Measurements from ENCODE around the gene CDH18. TPM values are rescaled to one million over a fixed set of nuclear protein-coding genes. Genes with fewer than 3 reads are reported as not detected.

Gene CDH18
- polyA plus RNA-seq, 1 donor from 2014 or later = 5.6 TPM

DNA sequence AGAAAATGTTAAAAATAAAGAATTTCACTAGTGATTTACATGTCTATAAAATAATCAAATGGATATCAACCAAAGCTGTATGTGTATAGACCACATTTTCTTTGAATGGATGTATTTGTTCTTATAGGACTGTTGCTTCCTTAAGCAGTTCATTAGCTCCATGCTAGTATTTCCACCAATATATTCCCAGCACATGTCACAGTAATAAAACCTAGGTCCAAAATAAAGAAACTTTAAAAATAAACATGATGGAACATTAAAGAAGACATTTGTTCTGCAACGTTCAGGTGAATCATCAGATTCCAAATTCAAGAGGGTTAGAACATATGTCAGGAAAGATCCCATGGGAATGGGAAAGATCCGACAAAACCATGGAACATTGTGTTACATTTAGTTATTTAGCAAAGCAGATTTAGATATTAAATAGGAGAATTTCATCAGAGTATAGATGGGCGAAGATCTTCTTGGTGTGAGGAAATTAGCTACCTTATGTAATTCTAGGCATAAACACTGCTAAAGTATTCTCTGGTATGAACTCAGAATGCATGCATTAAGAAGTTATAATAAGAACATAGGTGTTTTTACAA lies 490.7 kb downstream of the CDH18 start:
- no peaks in the 10 kb centered on the region for H3K79me2 ChIP-seq (replicated peaks; ENCODE audit: insufficient read depth, low read length)
- H3K27me3 ChIP-seq (ENCODE audit: insufficient read depth, low read depth, low read length) = no peaks in the 10 kb centered on the region
- no peak overlapping the region for H3K9ac ChIP-seq (ENCODE audit: low read length)
- H3K9me2 ChIP-seq (ENCODE audit: insufficient read depth, low read length) = no peaks in the 10 kb centered on the region
- no peaks in the 10 kb centered on the region for H3K36me3 ChIP-seq (ENCODE audit: insufficient read depth, low read length)
- no peaks in the 10 kb centered on the region for H3F3A ChIP-seq (ENCODE audit: insufficient read depth, low read length, poor library complexity, severe bottlenecking)
- no peak for TF ChIP-seq SMC3 (conservative IDR thresholded peaks at IDR 0.05; ENCODE audit: poor library complexity)
- no peak for TF ChIP-seq MXI1 (conservative IDR thresholded peaks at IDR 0.05; ENCODE audit: poor library complexity, severe bottlenecking)
- TF ChIP-seq RAD21 (conservative IDR thresholded peaks at IDR 0.05) = no peak
- TF ChIP-seq TAF1 (IDR thresholded peaks at IDR 0.05; ENCODE audit: low read depth) = no peak
- TF ChIP-seq CTCF (IDR thresholded peaks at IDR 0.05; ENCODE audit: poor library complexity, severe bottlenecking) = no peak
- TF ChIP-seq REST (IDR thresholded peaks at IDR 0.05; ENCODE audit: borderline replicate concordance) = no peak
- no peak for TF ChIP-seq POLR2AphosphoS5 (IDR thresholded peaks at IDR 0.05)
- no peak for TF ChIP-seq EP300 (conservative IDR thresholded peaks at IDR 0.05; ENCODE audit: poor library complexity, severe bottlenecking)
- TF ChIP-seq EZH2 (IDR thresholded peaks at IDR 0.05; ENCODE audit: borderline replicate concordance, insufficient read depth, low read length, poor library complexity, severe bottlenecking) = no peak
- H3K27ac ChIP-seq (ENCODE audit: low read length) = no peak overlapping the region
- H3K4me3 ChIP-seq (ENCODE audit: low read length) = no peak overlapping the region
- H2AFZ ChIP-seq (ENCODE audit: low read depth, low read length) = no peak overlapping the region
- H3K9me3 ChIP-seq (ENCODE audit: low read length) = no peaks in the 10 kb centered on the region
- no peaks in the 10 kb centered on the region for H4K20me1 ChIP-seq (ENCODE audit: insufficient read depth)
- H3K4me2 ChIP-seq (ENCODE audit: low read length) = no peak overlapping the region

- H3K36me3 ChIP-seq (ENCODE audit: insufficient read depth, low read length) = no peaks in the 10 kb centered on the region
- H3K79me2 ChIP-seq (replicated peaks; ENCODE audit: insufficient read depth, low read length) = no peaks in the 10 kb centered on the region
- H3K4me3 ChIP-seq (ENCODE audit: low read length) = no peak overlapping the region
- no peaks in the 10 kb centered on the region for H3F3A ChIP-seq (ENCODE audit: insufficient read depth, low read length, poor library complexity, severe bottlenecking)
- H3K9ac ChIP-seq (ENCODE audit: low read length) = no peak overlapping the region
- no peaks in the 10 kb centered on the region for H3K9me2 ChIP-seq (ENCODE audit: insufficient read depth, low read length)
- H3K27me3 ChIP-seq (ENCODE audit: insufficient read depth, low read depth, low read length) = no peaks in the 10 kb centered on the region
- H4K20me1 ChIP-seq (ENCODE audit: insufficient read depth) = no peaks in the 10 kb centered on the region
- H2AFZ ChIP-seq (ENCODE audit: low read depth, low read length) = no peak overlapping the region
- no peaks in the 10 kb centered on the region for H3K9me3 ChIP-seq (ENCODE audit: low read length)
- H3K4me2 ChIP-seq (ENCODE audit: low read length) = no peak overlapping the region
- TF ChIP-seq EP300 (conservative IDR thresholded peaks at IDR 0.05; ENCODE audit: poor library complexity, severe bottlenecking) = no peak
- TF ChIP-seq CTCF (IDR thresholded peaks at IDR 0.05; ENCODE audit: poor library complexity, severe bottlenecking) = no peak
- no peak for TF ChIP-seq SMC3 (conservative IDR thresholded peaks at IDR 0.05; ENCODE audit: poor library complexity)
- no peak for TF ChIP-seq RAD21 (conservative IDR thresholded peaks at IDR 0.05)
- TF ChIP-seq TAF1 (IDR thresholded peaks at IDR 0.05; ENCODE audit: low read depth) = no peak
- no peak for TF ChIP-seq MXI1 (conservative IDR thresholded peaks at IDR 0.05; ENCODE audit: poor library complexity, severe bottlenecking)
- no peak for TF ChIP-seq POLR2AphosphoS5 (IDR thresholded peaks at IDR 0.05)
- no peak for TF ChIP-seq EZH2 (IDR thresholded peaks at IDR 0.05; ENCODE audit: borderline replicate concordance, insufficient read depth, low read length, poor library complexity, severe bottlenecking)
- TF ChIP-seq REST (IDR thresholded peaks at IDR 0.05; ENCODE audit: borderline replicate concordance) = no peak
- H3K27ac ChIP-seq (ENCODE audit: low read length) = no peak overlapping the region
These were observed 491.9 kb downstream of the CDH18 start for GRCh38 chr5:19496056-19496455.

All from neural cell (in vitro differentiated cells).